ENCODE measurements around the gene BCL7B. TPM values are rescaled to one million over a fixed set of nuclear protein-coding genes. Genes with fewer than 3 reads are reported as not detected.

Gene BCL7B
- total RNA-seq, 2 donors from 2014 or later, result 108 to 128 TPM

DNA sequence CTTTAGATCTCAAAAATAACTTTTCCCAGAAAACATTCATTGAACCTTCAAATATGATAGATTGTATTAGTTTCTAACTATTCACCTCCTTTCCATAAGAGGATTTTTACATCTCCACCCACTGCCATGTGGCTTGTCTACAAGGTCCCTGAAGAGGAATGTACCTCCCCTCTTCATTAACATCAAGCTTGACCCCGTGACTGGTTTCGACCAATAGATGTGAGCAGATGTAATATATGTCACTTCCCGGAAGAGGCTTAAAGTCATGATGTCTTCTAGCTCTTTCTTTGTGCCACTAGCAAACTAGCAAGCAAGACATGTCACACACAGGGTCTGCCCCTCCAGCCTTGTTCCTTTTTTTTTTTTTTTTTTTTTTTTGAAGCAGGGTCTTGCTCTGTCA, 42.3 kb downstream of the BCL7B start:
- H3K27me3 ChIP-seq, result no peaks in the 10 kb centered on the region

DNA sequence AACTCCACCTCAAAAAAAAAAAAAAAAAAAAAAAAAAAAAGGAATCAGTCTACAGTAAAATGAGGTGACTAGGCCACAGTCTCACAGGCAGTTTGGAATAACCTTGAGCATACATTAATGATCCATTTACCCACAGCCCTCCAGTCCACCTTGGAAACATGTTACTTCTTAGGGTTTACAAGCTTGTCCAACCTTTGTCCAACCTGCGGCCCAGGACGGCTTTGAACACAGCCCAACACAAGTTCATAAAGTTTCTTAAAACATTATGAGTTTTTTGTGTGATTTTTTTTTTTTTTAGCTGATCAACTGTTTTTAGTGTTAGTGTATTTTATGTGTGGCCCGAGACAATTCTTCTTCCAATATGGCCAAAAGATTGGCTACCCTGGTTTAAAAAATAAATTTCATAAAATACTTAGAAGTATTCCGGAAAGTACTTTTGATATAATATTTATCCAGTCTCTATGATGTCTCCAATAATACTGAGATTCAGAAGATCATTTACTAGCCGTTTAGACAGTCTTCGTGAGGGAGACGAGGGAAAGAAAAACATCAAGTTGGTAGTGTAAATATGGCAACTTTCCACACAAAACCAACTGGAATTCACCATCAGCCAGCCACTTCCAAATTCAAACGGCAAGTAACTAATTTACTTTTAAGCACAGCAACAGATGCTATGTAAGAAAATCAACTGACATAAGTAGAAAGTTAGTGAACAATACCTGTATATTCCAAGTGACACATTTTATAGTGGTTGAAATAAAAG, 45.3 kb downstream of the BCL7B start:
- TF ChIP-seq, protein P1, sequence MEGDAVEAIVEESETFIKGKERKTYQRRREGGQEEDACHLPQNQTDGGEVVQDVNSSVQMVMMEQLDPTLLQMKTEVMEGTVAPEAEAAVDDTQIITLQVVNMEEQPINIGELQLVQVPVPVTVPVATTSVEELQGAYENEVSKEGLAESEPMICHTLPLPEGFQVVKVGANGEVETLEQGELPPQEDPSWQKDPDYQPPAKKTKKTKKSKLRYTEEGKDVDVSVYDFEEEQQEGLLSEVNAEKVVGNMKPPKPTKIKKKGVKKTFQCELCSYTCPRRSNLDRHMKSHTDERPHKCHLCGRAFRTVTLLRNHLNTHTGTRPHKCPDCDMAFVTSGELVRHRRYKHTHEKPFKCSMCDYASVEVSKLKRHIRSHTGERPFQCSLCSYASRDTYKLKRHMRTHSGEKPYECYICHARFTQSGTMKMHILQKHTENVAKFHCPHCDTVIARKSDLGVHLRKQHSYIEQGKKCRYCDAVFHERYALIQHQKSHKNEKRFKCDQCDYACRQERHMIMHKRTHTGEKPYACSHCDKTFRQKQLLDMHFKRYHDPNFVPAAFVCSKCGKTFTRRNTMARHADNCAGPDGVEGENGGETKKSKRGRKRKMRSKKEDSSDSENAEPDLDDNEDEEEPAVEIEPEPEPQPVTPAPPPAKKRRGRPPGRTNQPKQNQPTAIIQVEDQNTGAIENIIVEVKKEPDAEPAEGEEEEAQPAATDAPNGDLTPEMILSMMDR (IDR thresholded peaks at IDR 0.05), result no peak
- peak; percentile 55 for DNase-seq (ENCODE audit: low spot score)
- Histone ChIP-seq H3K27ac (no peak overlapping the region), H3K4me3 (no peak overlapping the region), H3K27me3 (no peaks in the 10 kb centered on the region), H3K9me3 (no peaks in the 10 kb centered on the region), H3K36me3 (peaks cover 58% of the 10 kb centered on the region), H3K4me1 (peaks cover 0 to 9% of the 10 kb centered on the region in 2 donors)

More for the DNA sequence above, 42.3 kb downstream of the BCL7B start:
- Histone ChIP-seq H3K36me3 (peaks cover 28% of the 10 kb centered on the region), H3K4me3 (no peak overlapping the region), H3K4me1 (peaks cover 0 to 36% of the 10 kb centered on the region in 2 donors), H3K9me3 (no peaks in the 10 kb centered on the region), H3K27ac (no peak overlapping the region)
- DNase-seq (ENCODE audit: low spot score), result no peak
- TF ChIP-seq, protein P1 (IDR thresholded peaks at IDR 0.05), result no peak

DNA sequence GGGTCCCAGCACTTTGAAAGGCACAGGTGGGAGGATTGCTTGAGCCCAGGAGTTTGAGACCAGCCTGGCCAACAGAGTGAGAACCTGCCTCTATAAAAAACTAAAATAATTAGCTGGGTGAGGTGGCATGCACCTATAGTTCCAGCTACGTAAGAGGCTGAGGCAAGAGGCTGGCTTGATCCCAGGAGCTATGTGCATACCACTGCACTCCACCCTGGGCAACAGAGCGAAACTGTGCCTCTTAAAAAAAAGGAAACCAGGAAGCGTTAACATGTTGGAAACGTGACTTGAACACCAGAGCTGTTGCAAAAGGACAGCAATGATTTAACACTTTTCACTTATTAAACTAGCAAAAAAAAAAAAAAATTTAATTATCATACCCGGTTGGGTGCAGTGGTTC, 48.0 kb downstream of the BCL7B start:
- no peaks in the 10 kb centered on the region for H3K27me3 ChIP-seq
- no peak for DNase-seq (ENCODE audit: low spot score)
- no peak overlapping the region for H3K4me3 ChIP-seq
- no peak overlapping the region for H3K27ac ChIP-seq
- TF ChIP-seq, protein P1 (IDR thresholded peaks at IDR 0.05), result no peak
- H3K36me3 ChIP-seq, result peaks cover 78% of the 10 kb centered on the region
- no peaks in the 10 kb centered on the region for H3K9me3 ChIP-seq
- peaks cover 0 to 3% of the 10 kb centered on the region in 2 donors for H3K4me1 ChIP-seq

DNA sequence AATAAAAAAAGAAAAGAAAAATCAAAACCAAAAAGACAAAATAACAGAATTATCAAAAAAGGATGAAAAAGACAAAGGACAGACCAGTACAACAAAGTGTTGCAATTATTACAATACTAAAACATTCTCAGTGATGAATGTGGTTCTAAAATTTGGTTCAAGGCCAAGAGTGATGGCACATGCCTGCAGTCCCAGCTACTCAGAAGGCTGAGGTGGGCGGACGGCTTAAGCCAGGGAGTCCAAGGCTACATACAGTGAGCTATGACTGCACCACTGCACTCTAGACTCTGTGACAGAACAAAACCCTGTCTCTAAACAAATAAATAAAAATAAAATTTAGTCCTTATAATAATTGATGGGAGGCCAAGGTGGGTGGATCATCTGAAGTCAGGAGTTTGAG, 49.9 kb downstream of the BCL7B start:
- no peak for DNase-seq (ENCODE audit: low spot score)
- H3K27ac ChIP-seq, result no peak overlapping the region
- no peaks in the 10 kb centered on the region for H3K27me3 ChIP-seq
- TF ChIP-seq, protein P1 (IDR thresholded peaks at IDR 0.05), result no peak
- H3K4me1 ChIP-seq, result no peaks in the 10 kb centered on the region
- H3K4me3 ChIP-seq, result no peak overlapping the region
- H3K9me3 ChIP-seq, result no peaks in the 10 kb centered on the region
- H3K36me3 ChIP-seq, result peaks cover 86% of the 10 kb centered on the region

DNA sequence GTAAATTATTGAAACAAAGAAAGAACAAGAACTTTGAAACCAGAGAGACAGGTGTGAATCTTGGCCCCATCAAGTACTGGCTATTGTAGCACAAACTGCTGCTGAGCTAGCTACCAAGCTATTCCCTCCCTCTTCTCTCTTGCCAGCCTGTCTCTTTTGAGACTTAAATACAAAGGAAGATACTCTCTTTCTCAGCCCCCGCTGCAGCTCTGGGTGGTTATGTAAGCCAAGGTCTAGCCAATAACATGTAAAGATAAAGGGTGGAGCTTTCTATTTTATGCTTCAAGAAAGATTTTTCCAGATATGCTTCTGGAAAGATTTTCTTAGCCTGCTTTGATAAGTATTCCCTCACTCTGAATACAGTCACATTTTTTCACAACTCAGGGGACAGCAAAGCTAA, 52.6 kb downstream of the BCL7B start:
- peaks cover 93% of the 10 kb centered on the region for H3K36me3 ChIP-seq
- no peaks in the 10 kb centered on the region for H3K27me3 ChIP-seq
- DNase-seq (ENCODE audit: low spot score), result no peak
- TF ChIP-seq, protein P1 (IDR thresholded peaks at IDR 0.05), result no peak
- H3K27ac ChIP-seq, result no peak overlapping the region
- H3K4me3 ChIP-seq, result no peak overlapping the region
- H3K9me3 ChIP-seq, result no peaks in the 10 kb centered on the region
- H3K4me1 ChIP-seq, result no peaks in the 10 kb centered on the region

DNA sequence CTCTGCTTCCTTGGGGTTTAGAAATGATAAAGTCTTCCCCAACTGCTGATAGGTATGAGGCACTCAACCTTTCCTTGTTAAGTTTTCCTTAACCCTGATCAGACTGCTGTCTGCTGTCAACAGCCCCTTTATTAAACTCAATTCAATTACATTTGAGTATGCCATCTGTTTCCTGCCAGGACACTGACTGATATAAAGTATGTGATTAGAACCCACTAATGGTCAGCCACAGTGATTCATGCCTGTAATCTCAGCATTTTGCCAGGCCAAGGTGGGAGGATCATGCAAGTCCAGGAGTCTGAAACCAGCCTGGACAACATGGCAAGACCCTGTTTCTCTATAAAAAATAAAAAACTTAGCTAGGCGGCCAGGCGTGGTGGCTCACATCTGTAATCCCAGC, 53.5 kb downstream of the BCL7B start:
- Histone ChIP-seq H3K4me1 (no peaks in the 10 kb centered on the region), H3K27me3 (no peaks in the 10 kb centered on the region), H3K4me3 (no peak overlapping the region), H3K27ac (no peak overlapping the region), H3K36me3 (peaks cover 93% of the 10 kb centered on the region), H3K9me3 (no peaks in the 10 kb centered on the region)
- TF ChIP-seq, protein P1 (IDR thresholded peaks at IDR 0.05), result no peak
- no peak for DNase-seq (ENCODE audit: low spot score)

Measured in right atrium auricular region (tissue), 2 donors.